A549 (cell line): Measurements from ENCODE around the gene LY86. TPM values are rescaled to one million over a fixed set of nuclear protein-coding genes. Genes with fewer than 3 reads are reported as not detected.

Experiments
- ATAC-seq, 2 experiments: fragments of 200-7000 bp in 1 of 2; fragments of >200 bp in 1 of 2; cut with Nextera tagmentation in 1 of 2; cut with Tn5 transposase in 1 of 2; 3 replicates each; pipeline versions ENCODE4 v1.8.0 to v1.9.1; 2018 to 2020; ENCODE audit warnings: mild to moderate bottlenecking in 1 of 2, moderate library complexity in 1 of 2
- CTCF ChIA-PET: fragments of 300-600 bp; sonication (Branson Sonifier 250); formaldehyde crosslinking; extraction: SDS; loops from one replicate; lab custom pipeline; 2021; ENCODE audit warnings: antibody characterized with exemption, inconsistent platforms; lab: Yijun Ruan, JAX
- POLR2A ChIA-PET: fragments of 350-600 bp; formaldehyde crosslinking; extraction: SDS; loops from one replicate; lab custom pipeline; 2021; ENCODE audit warnings: antibody characterized with exemption, inconsistent platforms; lab: Yijun Ruan, JAX
- DNase-seq, 2 experiments: peaks; one replicate each; pipeline versions ENCODE4 v3.0.0 to v3.0.0-alpha.2; 2011 to 2016; ENCODE audit warnings: low read depth in 1 of 2, low spot score in 1 of 2
- FAIRE-seq: peaks from 2 replicates; lab custom pipeline; 2011; peaks lifted over from hg19 to GRCh38; lab: Jason Lieb, UNC
- H3K27ac ChIP-seq, 2 experiments: fragments of >200 bp; sonication (Bioruptor Twin); formaldehyde crosslinking; 3 replicates each; pipeline ENCODE4 v1.5.1; 2016 to 2017
- H3K4me1 ChIP-seq: fragments of >200 bp; sonication (Bioruptor Twin); formaldehyde crosslinking; 3 replicates; pipeline ENCODE4 v1.6.1; 2016
- H3K4me2 ChIP-seq: fragments of >200 bp; sonication (Bioruptor Twin); formaldehyde crosslinking; 3 replicates; pipeline ENCODE4 v1.6.1; 2016
- H3K4me3 ChIP-seq: fragments of >200 bp; sonication (Bioruptor Twin); formaldehyde crosslinking; 3 replicates; pipeline ENCODE4 v1.5.1; 2016
- H3K9me3 ChIP-seq: fragments of >200 bp; sonication (Bioruptor Twin); formaldehyde crosslinking; 3 replicates; pipeline ENCODE4 v1.6.1; 2016
- ATOH8 ChIP-seq: fragments of 250-450 bp; sonication (Bioruptor Pico); IDR thresholded peaks from 2 replicates; pipeline ENCODE4 v1.5.0; 2020; ENCODE audit warnings: low read depth, mild to moderate bottlenecking, moderate library complexity
- EHF ChIP-seq: fragments of 250-450 bp; sonication (Bioruptor Pico); IDR thresholded peaks from 2 replicates; pipeline ENCODE4 v1.5.0; 2020; ENCODE audit warnings: mild to moderate bottlenecking
- EHMT2 ChIP-seq: fragments of 200-600 bp; sonication (generic); IDR thresholded peaks from 2 replicates; pipeline ENCODE4 v1.6.1; 2016; ENCODE audit warnings: antibody characterized with exemption, low read depth, mild to moderate bottlenecking, moderate library complexity
- ESRRA ChIP-seq: fragments of 150-350 bp; IDR thresholded peaks from 2 replicates; pipeline ENCODE4 v1.6.1; 2014; ENCODE audit warnings: mild to moderate bottlenecking, low read length, borderline replicate concordance
- FOSB ChIP-seq: fragments of 250-450 bp; sonication (Bioruptor Pico); IDR thresholded peaks from 2 replicates; pipeline ENCODE4 v1.5.0; 2020; ENCODE audit warnings: mild to moderate bottlenecking, moderate library complexity
- FOSL2 ChIP-seq, 2 experiments: fragments of 450-650 bp in 1 of 2; fragments of >200 bp in 1 of 2; sonication (Bioruptor Twin) in 1 of 2; formaldehyde crosslinking; IDR thresholded peaks; 2 replicates each; pipeline versions ENCODE4 v1.5.0 to v1.6.1; 2016 to 2020; ENCODE audit warnings: mild to moderate bottlenecking in 1 of 2, moderate library complexity in 1 of 2
- GATA3 ChIP-seq: IDR thresholded peaks from 2 replicates; pipeline ENCODE4 v1.6.1; 2012; ENCODE audit warnings: borderline replicate concordance
- HDAC2 ChIP-seq: fragments of 200-600 bp; sonication (generic); IDR thresholded peaks from 2 replicates; pipeline ENCODE4 v1.6.1; 2016
- HOXB5 ChIP-seq: fragments of 250-450 bp; sonication (Bioruptor Pico); IDR thresholded peaks from 2 replicates; pipeline ENCODE4 v1.5.0; 2020; ENCODE audit warnings: mild to moderate bottlenecking, moderate library complexity
- MAFK ChIP-seq: fragments of 450-650 bp; IDR thresholded peaks from 2 replicates; pipeline ENCODE4 v1.6.1; 2014; ENCODE audit not compliant: partially characterized antibody
- PBX3 ChIP-seq: IDR thresholded peaks from 2 replicates; pipeline ENCODE4 v1.6.1; 2012
- POLR2AphosphoS2 ChIP-seq: conservative IDR thresholded peaks from 2 replicates; pipeline ENCODE4 v1.6.1; 2012; ENCODE audit warnings: low read length, improper control_type of control experiment, inconsistent platforms
- RAD21 ChIP-seq, 2 experiments: fragments of >200 bp in 1 of 2; sonication (Bioruptor Twin) in 1 of 2; formaldehyde crosslinking in 1 of 2; IDR thresholded peaks in 1 of 2; conservative IDR thresholded peaks in 1 of 2; 2 replicates in 1 of 2; 3 replicates in 1 of 2; pipeline ENCODE4 v1.6.1; 2012 to 2018; ENCODE audit warnings: inconsistent platforms in 1 of 2
- REST ChIP-seq: fragments of 200-600 bp; sonication (generic); IDR thresholded peaks from 2 replicates; pipeline ENCODE4 v1.6.1; 2016; ENCODE audit warnings: antibody characterized with exemption, mild to moderate bottlenecking, moderate library complexity
- RFX5 ChIP-seq: fragments of 450-650 bp; IDR thresholded peaks from 2 replicates; pipeline ENCODE4 v1.7.1; 2014; ENCODE audit warnings: antibody characterized with exemption, mild to moderate bottlenecking, moderate library complexity
- SREBF2 ChIP-seq: fragments of 450-650 bp; IDR thresholded peaks from 2 replicates; pipeline ENCODE4 v1.6.1; 2014; ENCODE audit warnings: mild to moderate bottlenecking, moderate library complexity
- ZSCAN20 ChIP-seq: fragments of 250-450 bp; sonication (Bioruptor Pico); IDR thresholded peaks from 2 replicates; pipeline ENCODE4 v1.8.0; 2022; ENCODE audit warnings: mild to moderate bottlenecking, moderate library complexity
- WGBS: methylation state at CpG from one replicate; pipeline ENCODE4 v1.1.6; 2017; ENCODE audit errors: missing lambda C conversion rate; 5-methylcytosine and 5-hydroxymethylcytosine counted together
- polyA plus RNA-seq, 4 experiments: library from polyadenylated mRNA; depleted of rRNA in 3 of 4; stranded (reverse); fragments of >200 nt; fragmentation: RNase III in 1 of 4; extraction: RNeasy Plus Mini Kit Qiagen cat#74134 plus additional on column Dnase treatment in 1 of 4; gene quantifications; 2 replicates in 3 of 4; 3 replicates in 1 of 4; pipeline ENCODE4 v1.2.3, GENCODE V29; 2011 to 2017
- TF ChIP-seq, protein P1 (sequence below): fragments of >200 bp; sonication (Bioruptor Twin); formaldehyde crosslinking; IDR thresholded peaks from 2 replicates; pipeline ENCODE4 v1.6.1; 2016
- TF ChIP-seq, protein P2 (sequence below): IDR thresholded peaks from 2 replicates; pipeline ENCODE4 v1.6.1; 2012
- TF ChIP-seq, protein P3 (sequence below): fragments of >200 bp; sonication (Bioruptor Twin); formaldehyde crosslinking; IDR thresholded peaks from 3 replicates; pipeline ENCODE4 v1.6.1; 2016

LY86 gene
- polyA plus RNA-seq, 2 of the 4 experiments (the other 2 are of a cell fraction): not detected

DNA sequence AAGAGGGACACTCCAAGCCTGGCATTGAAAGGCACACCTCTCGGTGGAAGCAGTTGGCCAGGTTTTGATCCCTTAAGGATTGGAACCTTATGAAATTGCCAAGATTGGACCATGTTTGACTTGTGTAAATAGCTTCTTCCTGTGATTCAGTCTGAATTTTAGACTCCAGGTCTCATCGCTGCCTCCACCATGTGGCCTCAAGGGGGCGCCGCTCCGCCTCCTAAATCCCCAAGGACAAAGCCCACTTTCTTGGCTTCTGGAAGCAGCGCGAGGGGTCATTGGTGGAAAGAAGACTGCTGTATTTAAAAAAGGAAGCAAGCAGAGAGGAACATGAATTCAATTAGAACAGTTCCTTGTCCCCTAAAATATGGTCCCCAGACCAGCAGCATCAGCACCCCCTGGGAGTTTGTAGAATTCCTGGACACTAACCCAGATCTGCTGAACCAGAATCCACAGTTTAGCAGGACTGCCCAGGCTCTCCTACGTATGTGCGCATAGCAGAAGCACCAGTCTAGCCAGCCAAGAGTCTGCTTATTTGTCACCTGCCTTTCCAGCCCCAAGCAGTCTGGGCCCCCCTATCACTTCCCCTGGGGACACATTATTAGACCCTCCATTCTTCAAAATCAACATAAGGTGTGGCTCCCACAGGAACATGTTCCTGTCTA is 108.5 kb downstream of the LY86 start (continued):
- TF ChIP-seq ZSCAN20 (CRISPR knock-in tag): no peak

- DNase-seq (no peak), ATAC-seq (no peak), FAIRE-seq (no peak)
- Histone ChIP-seq H3K4me1 (peaks cover 18% of the 10 kb centered on the region), H3K4me3 (no peak overlapping the region), H3K9me3 (no peaks in the 10 kb centered on the region), H3K4me2 (no peak overlapping the region), H3K27ac (no peak overlapping the region)
- 87% methylated on average over 3 of the region's 3 CpGs for WGBS
- ChIA-PET POLR2A (no interaction called here), CTCF (interaction anchor here (0.6 to 1.3 kb wide), 3 partner anchors 15 to 807 kb away, joined by 3 read pairs; no protein-coding TSS in a partner anchor)
- TF ChIP-seq SREBF2 (no peak), FOSL2 (IDR thresholded peaks at IDR 0.05) (no peak), FOSL2 (CRISPR knock-in tag; IDR thresholded peaks at IDR 0.05) (no peak), PBX3 (no peak), POLR2AphosphoS2 (no peak), EHMT2 (no peak), ATOH8 (CRISPR knock-in tag) (no peak), GATA3 (no peak), HOXB5 (CRISPR knock-in tag) (no peak), REST (no peak), RAD21 (conservative IDR thresholded peaks at IDR 0.05 in 1 of 2, IDR thresholded peaks at IDR 0.05 in 1 of 2) (no peak), MAFK (no peak), FOSB (no peak), EHF (no peak), ESRRA (no peak), HDAC2 (no peak), RFX5 (no peak)
- TF ChIP-seq, protein P1, sequence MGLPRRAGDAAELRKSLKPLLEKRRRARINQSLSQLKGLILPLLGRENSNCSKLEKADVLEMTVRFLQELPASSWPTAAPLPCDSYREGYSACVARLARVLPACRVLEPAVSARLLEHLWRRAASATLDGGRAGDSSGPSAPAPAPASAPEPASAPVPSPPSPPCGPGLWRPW: no peak
- TF ChIP-seq, protein P2, sequence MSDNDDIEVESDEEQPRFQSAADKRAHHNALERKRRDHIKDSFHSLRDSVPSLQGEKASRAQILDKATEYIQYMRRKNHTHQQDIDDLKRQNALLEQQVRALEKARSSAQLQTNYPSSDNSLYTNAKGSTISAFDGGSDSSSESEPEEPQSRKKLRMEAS: no peak
- TF ChIP-seq, protein P3, sequence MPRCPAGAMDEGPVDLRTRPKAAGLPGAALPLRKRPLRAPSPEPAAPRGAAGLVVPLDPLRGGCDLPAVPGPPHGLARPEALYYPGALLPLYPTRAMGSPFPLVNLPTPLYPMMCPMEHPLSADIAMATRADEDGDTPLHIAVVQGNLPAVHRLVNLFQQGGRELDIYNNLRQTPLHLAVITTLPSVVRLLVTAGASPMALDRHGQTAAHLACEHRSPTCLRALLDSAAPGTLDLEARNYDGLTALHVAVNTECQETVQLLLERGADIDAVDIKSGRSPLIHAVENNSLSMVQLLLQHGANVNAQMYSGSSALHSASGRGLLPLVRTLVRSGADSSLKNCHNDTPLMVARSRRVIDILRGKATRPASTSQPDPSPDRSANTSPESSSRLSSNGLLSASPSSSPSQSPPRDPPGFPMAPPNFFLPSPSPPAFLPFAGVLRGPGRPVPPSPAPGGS: no peak
These were observed 109.1 kb downstream of the LY86 start for GRCh38 chr6:6697620-6698019.
